GM23338 (cell line): ENCODE measurements around the gene FFAR2. TPM values are rescaled to one million over a fixed set of nuclear protein-coding genes. Genes with fewer than 3 reads are reported as not detected.

Experiments
- ATAC-seq: fragments of 200-7000 bp; cut with Tn5 transposase; 3 replicates; pipeline ENCODE4 v1.9.1; 2020
- DNase-seq: peaks from one replicate; pipeline ENCODE4 v3.0.0-alpha.2; 2015; ENCODE audit warnings: low spot score
- H2AFZ ChIP-seq: fragments of 200-600 bp; sonication (generic); 2 replicates; pipeline ENCODE4 v1.8.0; 2016; ENCODE audit warnings: antibody characterized with exemption, mild to moderate bottlenecking, moderate library complexity
- H3F3A ChIP-seq: fragments of 200-600 bp; sonication (generic); replicated peaks from 2 replicates; pipeline ENCODE4 v1.8.0; 2017; ENCODE audit warnings: antibody characterized with exemption, mixed run types, low read depth
- H3K27ac ChIP-seq: fragments of 200-600 bp; sonication (generic); 2 replicates; pipeline ENCODE4 v1.6.1; 2016; ENCODE audit warnings: low read depth
- H3K27me3 ChIP-seq: fragments of 200-600 bp; sonication (generic); 2 replicates; pipeline ENCODE4 v1.8.0; 2016; ENCODE audit warnings: mild to moderate bottlenecking, mixed run types, moderate library complexity; ENCODE audit not compliant: insufficient read depth
- H3K36me3 ChIP-seq: fragments of 200-600 bp; sonication (generic); 2 replicates; pipeline ENCODE4 v1.8.0; 2016; ENCODE audit warnings: mild to moderate bottlenecking; ENCODE audit not compliant: insufficient read depth
- H3K4me1 ChIP-seq: fragments of 200-600 bp; sonication (generic); 2 replicates; pipeline ENCODE4 v1.8.0; 2016; ENCODE audit warnings: mild to moderate bottlenecking, moderate library complexity; ENCODE audit not compliant: insufficient read depth
- H3K4me2 ChIP-seq: fragments of 200-600 bp; sonication (generic); 2 replicates; pipeline ENCODE4 v1.7.1; 2017; ENCODE audit warnings: mixed run types
- H3K4me3 ChIP-seq: fragments of 200-600 bp; sonication (generic); 2 replicates; pipeline ENCODE4 v1.6.1; 2016; ENCODE audit warnings: mixed run types
- H3K79me2 ChIP-seq: fragments of 200-600 bp; sonication (generic); replicated peaks from 2 replicates; pipeline ENCODE4 v1.8.0; 2017; ENCODE audit warnings: mild to moderate bottlenecking; ENCODE audit not compliant: insufficient read depth
- H3K9me2 ChIP-seq: fragments of 200-600 bp; sonication (generic); 2 replicates; pipeline ENCODE4 v1.8.0; 2017; ENCODE audit not compliant: insufficient read depth
- H4K20me1 ChIP-seq: fragments of 200-600 bp; sonication (generic); replicated peaks from 2 replicates; pipeline ENCODE4 v1.8.0; 2017; ENCODE audit warnings: mild to moderate bottlenecking; ENCODE audit not compliant: insufficient read depth
- H3K27ac Mint-ChIP-seq: 2 replicates; pipeline ENCODE4 v1.8.0; 2020; ENCODE audit warnings: inconsistent platforms, mild to moderate bottlenecking, moderate library complexity, mixed read lengths
- H3K27me3 Mint-ChIP-seq: 3 replicates; pipeline ENCODE4 v1.8.0; 2022; ENCODE audit warnings: low read depth, mild to moderate bottlenecking, moderate library complexity, mixed read lengths, inconsistent platforms; ENCODE audit not compliant: insufficient read depth, poor library complexity
- H3K36me3 Mint-ChIP-seq: 3 replicates; pipeline ENCODE4 v1.8.0; 2021; ENCODE audit warnings: low read depth, mild to moderate bottlenecking, inconsistent platforms, moderate library complexity, mixed read lengths
- H3K4me1 Mint-ChIP-seq: 3 replicates; pipeline ENCODE4 v1.8.0; 2020; ENCODE audit warnings: mild to moderate bottlenecking, inconsistent platforms, mixed read lengths
- H3K4me3 Mint-ChIP-seq: 3 replicates; pipeline ENCODE4 v1.8.0; 2021; ENCODE audit warnings: moderate library complexity, mild to moderate bottlenecking, inconsistent platforms, mixed read lengths
- H3K9me3 Mint-ChIP-seq: 3 replicates; pipeline ENCODE4 v1.8.0; 2020; ENCODE audit warnings: moderate library complexity, mild to moderate bottlenecking, inconsistent platforms, mixed read lengths
- CREB1 ChIP-seq: fragments of 250-450 bp; sonication (Bioruptor Pico); IDR thresholded peaks from 2 replicates; pipeline ENCODE4 v1.5.0; 2020; ENCODE audit warnings: low read depth, mild to moderate bottlenecking, moderate library complexity
- STAT1 ChIP-seq: IDR thresholded peaks from one replicate; pipeline ENCODE4 v1.6.1; 2016; ENCODE audit warnings: antibody characterized with exemption; ENCODE audit not compliant: unreplicated experiment
- ZNF462 ChIP-seq: fragments of 250-450 bp; sonication (Bioruptor Pico); IDR thresholded peaks from 2 replicates; pipeline ENCODE4 v1.5.0; 2020; ENCODE audit warnings: mild to moderate bottlenecking, moderate library complexity
- polyA plus RNA-seq: library from polyadenylated mRNA; unstranded; fragments of >200 nt; fragmentation: Nextera tagmentation; extraction: Ambion mirVana; gene quantifications from 2 replicates; pipeline ENCODE4 v1.2.1, GENCODE V29; 2016
- total RNA-seq: library from RNA; depleted of rRNA; stranded (reverse); fragments of >200 nt; shearing (Covaris generic); gene quantifications from 2 replicates; pipeline ENCODE4 v1.2.3, GENCODE V29; 2014
- TF ChIP-seq, protein P1 (sequence below): IDR thresholded peaks from one replicate; pipeline ENCODE4 v1.6.1; 2018; ENCODE audit warnings: antibody characterized with exemption; ENCODE audit not compliant: unreplicated experiment

FFAR2 gene
- total and polyA plus RNA-seq, 2 experiments from 2014 or later: not detected

DNA sequence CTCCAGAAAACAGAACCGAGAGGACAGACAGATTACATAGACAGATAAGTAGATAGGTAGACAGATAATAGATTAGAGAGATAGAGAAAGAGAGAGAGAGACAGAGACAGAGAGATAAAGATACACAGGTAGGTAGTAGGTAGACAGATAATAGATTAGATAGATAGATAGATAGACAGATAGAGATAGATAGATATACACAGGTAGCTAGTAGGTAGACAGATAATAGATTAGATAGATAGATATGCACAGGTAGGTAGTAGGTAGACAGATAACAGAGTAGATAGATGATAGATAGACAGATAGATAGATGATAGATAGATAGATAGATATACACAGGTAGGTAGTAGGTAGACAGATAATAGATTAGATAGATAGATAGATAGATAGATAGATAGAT, 10.1 kb downstream of the FFAR2 start (continued):
- TF ChIP-seq ZNF462: no peak
- no peak for TF ChIP-seq CREB1 (CRISPR knock-in tag)

- Mint-ChIP-seq H3K27me3 (peaks cover 7% of the 10 kb centered on the region), H3K9me3 (no peaks in the 10 kb centered on the region), H3K4me1 (peaks cover 3% of the 10 kb centered on the region), H3K4me3 (no peak overlapping the region), H3K27ac (no peak overlapping the region), H3K36me3 (no peaks in the 10 kb centered on the region)
- Histone ChIP-seq H4K20me1 (no peaks in the 10 kb centered on the region), H2AFZ (no peak overlapping the region), H3K79me2 (no peaks in the 10 kb centered on the region), H3K27me3 (no peaks in the 10 kb centered on the region), H3F3A (no peaks in the 10 kb centered on the region), H3K4me3 (no peak overlapping the region), H3K27ac (no peak overlapping the region), H3K9me2 (no peaks in the 10 kb centered on the region), H3K4me1 (no peaks in the 10 kb centered on the region), H3K36me3 (no peaks in the 10 kb centered on the region), H3K4me2 (no peak overlapping the region)
- ATAC-seq: no peak
- no peak for DNase-seq
- TF ChIP-seq CREB1 (CRISPR knock-in tag) (no peak), STAT1 (no peak)
- TF ChIP-seq, protein P1, sequence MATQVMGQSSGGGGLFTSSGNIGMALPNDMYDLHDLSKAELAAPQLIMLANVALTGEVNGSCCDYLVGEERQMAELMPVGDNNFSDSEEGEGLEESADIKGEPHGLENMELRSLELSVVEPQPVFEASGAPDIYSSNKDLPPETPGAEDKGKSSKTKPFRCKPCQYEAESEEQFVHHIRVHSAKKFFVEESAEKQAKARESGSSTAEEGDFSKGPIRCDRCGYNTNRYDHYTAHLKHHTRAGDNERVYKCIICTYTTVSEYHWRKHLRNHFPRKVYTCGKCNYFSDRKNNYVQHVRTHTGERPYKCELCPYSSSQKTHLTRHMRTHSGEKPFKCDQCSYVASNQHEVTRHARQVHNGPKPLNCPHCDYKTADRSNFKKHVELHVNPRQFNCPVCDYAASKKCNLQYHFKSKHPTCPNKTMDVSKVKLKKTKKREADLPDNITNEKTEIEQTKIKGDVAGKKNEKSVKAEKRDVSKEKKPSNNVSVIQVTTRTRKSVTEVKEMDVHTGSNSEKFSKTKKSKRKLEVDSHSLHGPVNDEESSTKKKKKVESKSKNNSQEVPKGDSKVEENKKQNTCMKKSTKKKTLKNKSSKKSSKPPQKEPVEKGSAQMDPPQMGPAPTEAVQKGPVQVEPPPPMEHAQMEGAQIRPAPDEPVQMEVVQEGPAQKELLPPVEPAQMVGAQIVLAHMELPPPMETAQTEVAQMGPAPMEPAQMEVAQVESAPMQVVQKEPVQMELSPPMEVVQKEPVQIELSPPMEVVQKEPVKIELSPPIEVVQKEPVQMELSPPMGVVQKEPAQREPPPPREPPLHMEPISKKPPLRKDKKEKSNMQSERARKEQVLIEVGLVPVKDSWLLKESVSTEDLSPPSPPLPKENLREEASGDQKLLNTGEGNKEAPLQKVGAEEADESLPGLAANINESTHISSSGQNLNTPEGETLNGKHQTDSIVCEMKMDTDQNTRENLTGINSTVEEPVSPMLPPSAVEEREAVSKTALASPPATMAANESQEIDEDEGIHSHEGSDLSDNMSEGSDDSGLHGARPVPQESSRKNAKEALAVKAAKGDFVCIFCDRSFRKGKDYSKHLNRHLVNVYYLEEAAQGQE: no peak
Measured at GRCh38 chr19:35458731-35459391, 10.8 kb downstream of the FFAR2 start.
